ENCODE measurements around the gene OCEL1.
"Not testable (repeated sequence)": the region's sequence is repeated elsewhere in the genome, so short reads cannot be mapped to it uniquely, and the experiment has no call there.

Gene OCEL1

DNA sequence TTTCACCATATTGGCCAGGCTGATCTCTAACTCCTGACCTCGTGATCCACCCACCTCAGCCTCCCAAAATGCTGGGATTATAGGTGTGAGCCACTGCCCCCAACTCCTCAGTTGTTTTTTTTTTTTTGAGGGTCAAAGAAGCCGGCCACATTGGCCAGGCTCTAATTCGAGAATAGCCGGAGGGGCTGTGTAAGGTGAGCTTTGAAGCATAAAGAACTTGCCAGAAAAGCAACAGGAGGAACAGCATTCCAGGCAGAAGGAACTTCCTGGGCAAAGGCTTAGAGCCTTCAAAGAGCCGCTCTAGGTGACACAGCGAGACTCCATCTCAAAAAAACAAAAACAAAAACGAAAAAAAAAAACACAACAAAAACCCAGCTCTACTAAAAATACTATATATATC lies 40.0 kb downstream of the OCEL1 start:
- DNase-seq = no peak

DNA sequence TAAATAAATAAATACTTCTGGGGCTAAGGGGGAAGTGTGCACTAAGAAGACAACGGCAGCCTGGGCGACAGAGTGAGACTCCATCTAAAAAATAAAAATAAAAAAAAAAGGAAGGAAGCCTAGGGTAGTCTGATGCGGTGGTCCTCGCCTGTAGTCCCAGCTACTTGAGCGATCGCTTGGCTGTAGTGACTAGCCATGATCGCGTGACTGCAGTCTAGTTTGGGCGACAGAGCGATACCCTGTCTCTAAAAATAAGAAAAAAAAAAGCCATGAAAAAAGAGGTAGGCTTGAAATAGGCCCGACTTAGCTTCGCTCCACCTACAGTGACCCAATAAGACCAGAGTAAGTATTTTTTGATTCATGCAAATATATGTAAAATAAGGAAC lies 40.6 kb downstream of the OCEL1 start:
- DNase-seq = no peak

DNA sequence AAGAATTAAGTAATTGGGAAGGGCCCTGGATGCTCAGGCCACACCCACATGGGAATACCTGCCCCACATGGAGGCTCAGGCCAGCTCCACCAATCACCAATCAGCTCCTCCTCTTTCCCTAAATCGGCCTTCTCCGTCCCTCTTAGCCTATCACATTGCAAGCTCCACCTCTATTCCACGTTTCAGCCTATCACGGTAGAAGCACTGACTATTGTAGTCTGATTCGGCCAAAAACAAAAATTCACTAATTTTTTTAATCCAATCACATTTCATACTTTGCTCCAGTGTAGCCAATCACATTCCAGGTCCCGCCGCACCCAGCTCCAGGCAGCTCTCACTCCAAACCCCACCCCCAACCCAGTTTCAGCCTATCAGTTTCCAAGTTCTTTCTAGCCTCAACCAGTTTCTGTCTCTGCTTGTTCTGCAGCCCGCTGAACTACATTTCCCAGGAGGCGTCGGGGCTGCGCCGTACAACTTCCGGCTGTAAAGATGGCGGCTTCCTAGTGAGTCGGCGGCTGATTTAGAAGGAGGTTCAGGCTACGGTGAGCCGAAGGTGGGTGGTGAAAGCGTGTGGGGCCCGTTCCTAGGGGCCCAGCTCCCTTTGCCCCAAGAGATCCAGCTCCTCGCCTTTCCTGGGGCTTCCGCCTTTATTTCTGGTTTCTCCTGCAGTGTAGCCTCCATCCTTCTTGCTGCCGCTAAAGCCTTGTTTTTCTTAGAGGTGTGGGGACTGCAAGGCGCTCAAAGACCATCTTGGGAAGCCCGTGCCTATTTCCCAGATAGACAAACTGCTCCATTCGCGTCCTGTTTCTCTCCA lies 41.2 kb downstream of the OCEL1 start, which contains the start of gene BABAM1:
TSS of gene BABAM1 (plus strand) at position 469 of the 814 bp plus-strand sequence. CDS start 1,364 bp downstream, outside the sequence.
- DNase-seq = peak; percentile 99

DNA sequence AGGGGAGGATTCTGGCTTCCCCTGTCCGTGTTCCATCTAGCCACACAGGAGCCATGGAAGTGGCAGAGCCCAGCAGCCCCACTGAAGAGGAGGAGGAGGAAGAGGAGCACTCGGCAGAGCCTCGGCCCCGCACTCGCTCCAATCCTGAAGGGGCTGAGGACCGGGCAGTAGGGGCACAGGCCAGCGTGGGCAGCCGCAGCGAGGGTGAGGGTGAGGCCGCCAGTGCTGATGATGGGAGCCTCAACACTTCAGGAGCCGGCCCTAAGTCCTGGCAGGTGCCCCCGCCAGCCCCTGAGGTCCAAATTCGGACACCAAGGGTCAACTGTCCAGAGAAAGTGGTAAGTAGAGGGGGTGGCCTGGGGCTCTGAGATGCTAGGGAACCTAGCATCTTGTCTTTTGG lies 42.7 kb downstream of the OCEL1 start:
- DNase-seq = no peak

DNA sequence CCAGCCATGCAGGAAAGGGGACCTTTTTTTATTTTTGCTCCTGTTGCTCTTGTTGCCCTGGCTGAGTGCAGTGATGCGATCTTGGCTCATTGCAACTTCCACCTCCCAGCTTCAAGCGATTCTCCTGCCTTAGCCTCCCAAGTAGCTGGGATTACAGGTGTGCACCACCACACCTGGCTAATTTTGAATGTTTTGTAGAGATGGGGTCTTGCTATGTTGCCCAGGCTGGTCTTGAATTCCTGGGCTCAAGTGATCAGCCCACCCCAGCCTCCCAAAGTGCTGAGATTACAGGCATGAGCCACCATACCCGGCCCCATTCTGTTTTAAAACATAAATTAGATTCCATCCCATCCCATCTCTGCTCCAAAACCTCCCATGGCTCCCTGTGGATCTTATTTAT lies 48.9 kb downstream of the OCEL1 start:
- DNase-seq = not testable (repeated sequence)

DNA sequence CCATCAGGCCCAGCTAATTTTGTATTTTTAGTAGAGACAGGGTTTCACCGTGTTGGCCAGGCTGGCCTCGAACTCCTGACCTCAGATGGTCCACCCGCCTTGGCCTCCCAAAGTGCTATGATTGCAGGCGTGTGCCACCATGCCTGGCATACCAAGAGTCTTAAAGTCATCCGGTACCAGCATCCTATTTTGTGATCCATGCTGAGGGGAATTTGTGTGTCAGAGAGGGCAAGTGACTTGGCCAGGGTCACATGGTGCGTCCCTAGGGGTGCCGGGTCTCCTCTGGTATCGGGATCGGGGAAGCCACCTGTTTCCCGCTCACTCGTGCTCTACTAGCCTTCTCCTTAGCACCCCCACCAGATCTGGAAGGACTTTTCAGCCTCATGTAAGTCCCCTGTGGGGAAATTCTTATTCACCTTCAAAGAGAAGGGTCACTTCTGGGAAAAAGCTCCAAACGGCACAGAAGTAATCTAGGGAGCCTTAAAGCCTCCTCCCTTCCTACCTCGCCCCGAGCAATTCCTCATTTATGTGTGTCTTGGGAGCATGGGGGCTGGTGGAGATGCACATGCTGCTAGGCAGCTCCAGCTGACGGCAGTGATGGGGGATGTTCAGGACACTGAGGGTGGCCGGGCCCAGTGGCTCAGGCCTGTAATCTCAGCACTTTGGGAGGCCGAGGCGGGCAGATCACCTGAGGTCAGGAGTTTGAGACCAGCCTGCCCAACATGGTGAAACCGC lies 49.6 kb downstream of the OCEL1 start:
- DNase-seq = no peak
